ENCODE data around the gene DLGAP1.
"Not testable (repeated sequence)": the region's sequence is repeated elsewhere in the genome, so short reads cannot be mapped to it uniquely, and the experiment has no call there.

- TF ChIP-seq CTCF (conservative IDR thresholded peaks at IDR 0.05 in 1 of 2, IDR thresholded peaks at IDR 0.05 in 1 of 2; ENCODE audit: extremely low read depth in 1 of 2, insufficient read depth in 1 of 2, low read depth in 1 of 2, low read length in 2 of 2); EZH2 (IDR thresholded peaks at IDR 0.05; ENCODE audit: borderline replicate concordance, low read length): not testable (repeated sequence)
Observed at GRCh38 chr18:4287340-4287739, 167.8 kb downstream of the DLGAP1 start.
